HG02884 (cell line): ENCODE data around the gene SETD7.
A peak's percentile ranks its signal among the peaks of the same experiment; 100 is the strongest.

ENCODE experiments used
- ATAC-seq: cut with Tn5 transposase; IDR thresholded peaks from one replicate; pipeline ENCODE4 v1.9.1; 2021; ENCODE audit warnings: mild to moderate bottlenecking, moderate library complexity; ENCODE audit not compliant: unreplicated experiment

The SETD7 gene

DNA sequence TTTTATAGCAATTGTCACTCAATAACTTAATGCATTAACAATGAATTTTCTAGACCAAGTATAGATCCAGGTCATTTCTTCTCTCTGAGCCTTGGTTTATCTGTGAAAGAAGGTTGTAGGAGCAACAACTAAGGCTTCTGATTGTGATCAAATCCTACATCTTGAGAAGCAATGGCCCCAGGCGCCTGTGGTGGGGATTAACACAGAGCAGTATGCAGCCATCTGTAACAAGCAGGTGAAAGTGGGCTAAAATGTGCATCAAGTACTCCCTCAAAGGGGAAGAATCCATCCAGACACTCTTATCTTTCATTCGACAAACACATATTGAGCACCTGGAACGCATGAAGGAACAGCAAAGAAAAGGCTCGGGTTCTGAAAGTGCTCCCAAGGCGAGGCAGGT lies 19.1 kb upstream of the SETD7 start:
- ATAC-seq = no peak

GRCh38 chr4:139574641-139575040 lies 18.6 kb upstream of the SETD7 start:
- no peak for ATAC-seq

- no peak for ATAC-seq
Observed at GRCh38 chr4:139568206-139568955, 12.4 kb upstream of the SETD7 start.

DNA sequence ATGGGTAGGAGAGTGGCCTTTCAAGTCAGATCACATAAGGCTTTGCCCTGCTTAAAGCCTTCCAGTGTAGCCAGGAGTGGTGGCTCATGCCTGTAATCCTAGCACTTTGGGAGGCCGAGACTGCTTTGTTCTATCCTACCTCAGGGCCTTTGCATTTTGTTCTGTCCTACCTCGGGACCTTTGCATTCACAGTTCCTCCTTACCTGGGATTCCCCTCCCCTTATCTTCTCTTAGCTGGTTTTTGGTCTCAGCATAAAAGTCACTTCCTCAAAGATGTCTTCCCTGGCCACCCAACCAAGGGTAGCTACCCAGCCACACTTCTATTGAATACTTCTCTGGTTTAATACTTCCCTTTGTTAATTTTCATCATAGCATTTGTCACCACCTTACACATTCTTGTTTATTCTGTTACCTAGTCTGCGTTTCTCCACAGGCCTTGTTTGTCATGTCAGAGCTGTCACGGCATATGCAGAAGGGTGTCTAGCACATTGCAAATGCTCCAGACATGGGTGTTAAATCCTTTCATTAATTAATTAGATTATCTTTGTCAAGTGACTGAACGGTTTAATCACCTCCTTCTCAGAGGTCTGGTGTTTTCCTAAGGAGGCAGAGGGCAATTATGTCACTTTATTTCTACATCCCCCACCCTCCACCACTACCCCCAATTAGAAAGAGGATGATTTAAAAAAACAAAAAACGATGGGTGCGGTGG lies 11.3 kb upstream of the SETD7 start:
- no peak for ATAC-seq

GRCh38 chr4:139564502-139564901 lies 8.5 kb upstream of the SETD7 start:
- ATAC-seq = no peak

DNA sequence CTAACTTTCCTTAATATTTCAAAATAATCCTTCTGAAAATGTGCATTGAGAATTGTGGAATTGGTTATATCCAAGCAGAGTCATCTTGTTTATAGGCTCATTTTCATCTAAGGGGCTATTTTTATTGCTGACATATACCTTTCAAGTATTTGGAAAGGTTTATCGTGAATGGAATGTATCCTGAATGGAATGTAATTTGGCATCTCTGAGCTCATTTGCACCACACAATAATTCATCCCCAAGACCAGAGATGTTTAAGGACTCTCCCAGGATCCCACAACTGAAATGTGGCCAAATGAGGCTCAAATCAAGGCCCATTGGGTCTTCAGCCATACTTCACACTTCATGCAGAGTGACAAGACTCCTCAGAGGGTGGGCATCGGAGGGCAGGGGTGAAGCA lies 7.5 kb upstream of the SETD7 start:
- no peak for ATAC-seq

- ATAC-seq = no peak
Observed at GRCh38 chr4:139562839-139563238, 6.8 kb upstream of the SETD7 start.

- ATAC-seq = no peak
Observed at GRCh38 chr4:139562067-139562684, 6.2 kb upstream of the SETD7 start.

DNA sequence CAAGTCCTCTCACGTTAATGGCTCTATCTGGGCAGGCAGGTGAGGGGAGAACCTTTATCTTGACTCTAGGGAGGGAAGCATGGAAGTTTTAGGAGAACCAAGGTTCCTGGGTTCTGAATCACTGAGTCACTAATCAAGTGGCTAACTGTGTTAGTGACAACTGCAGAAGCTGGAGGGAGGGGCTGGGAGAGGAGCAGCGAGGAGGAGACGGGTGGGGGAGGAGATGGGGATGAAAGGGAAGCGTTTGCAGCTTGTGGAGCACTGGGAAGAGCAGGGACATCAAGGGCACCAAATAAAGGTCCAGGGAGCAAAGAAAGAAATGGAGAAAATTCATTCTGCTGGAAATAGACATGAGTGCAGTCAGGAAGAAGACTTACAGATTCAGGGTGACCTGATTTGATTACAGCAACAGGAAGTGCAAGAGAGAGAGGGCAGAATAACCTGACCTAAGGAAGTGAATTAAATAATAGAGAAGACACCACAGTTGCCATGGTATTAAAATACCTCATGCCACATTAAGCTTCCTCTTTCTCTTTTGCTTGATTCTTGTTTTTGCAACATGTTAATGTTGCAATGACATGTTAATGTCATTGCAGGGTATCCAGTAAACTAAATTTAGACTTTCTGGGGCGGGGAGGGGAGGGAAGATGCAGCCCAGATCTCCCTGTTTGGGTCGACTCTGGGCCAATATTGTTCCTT lies 4.5 kb upstream of the SETD7 start:
- no peak for ATAC-seq

- ATAC-seq = no peak
Observed at GRCh38 chr4:139559687-139560086, 3.7 kb upstream of the SETD7 start.

DNA sequence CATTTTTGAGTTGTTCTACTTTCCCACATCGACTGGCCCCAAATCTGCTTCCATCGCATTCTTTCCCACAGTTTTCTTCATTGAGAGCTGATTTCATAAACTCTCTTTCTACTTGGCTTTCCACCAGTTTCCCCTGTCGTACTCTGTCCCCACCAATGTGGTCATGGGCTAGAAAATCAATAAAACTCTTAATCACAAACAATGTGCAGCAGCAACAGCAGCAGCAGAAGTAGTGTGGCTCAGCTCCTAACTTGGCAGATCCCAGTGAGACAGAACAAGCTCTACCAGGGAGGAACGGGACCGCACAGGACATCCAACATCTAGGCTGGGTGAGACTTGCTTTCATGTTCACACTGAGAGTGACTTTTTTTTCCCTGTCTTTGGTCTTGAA lies 3.1 kb upstream of the SETD7 start:
- no peak for ATAC-seq

DNA sequence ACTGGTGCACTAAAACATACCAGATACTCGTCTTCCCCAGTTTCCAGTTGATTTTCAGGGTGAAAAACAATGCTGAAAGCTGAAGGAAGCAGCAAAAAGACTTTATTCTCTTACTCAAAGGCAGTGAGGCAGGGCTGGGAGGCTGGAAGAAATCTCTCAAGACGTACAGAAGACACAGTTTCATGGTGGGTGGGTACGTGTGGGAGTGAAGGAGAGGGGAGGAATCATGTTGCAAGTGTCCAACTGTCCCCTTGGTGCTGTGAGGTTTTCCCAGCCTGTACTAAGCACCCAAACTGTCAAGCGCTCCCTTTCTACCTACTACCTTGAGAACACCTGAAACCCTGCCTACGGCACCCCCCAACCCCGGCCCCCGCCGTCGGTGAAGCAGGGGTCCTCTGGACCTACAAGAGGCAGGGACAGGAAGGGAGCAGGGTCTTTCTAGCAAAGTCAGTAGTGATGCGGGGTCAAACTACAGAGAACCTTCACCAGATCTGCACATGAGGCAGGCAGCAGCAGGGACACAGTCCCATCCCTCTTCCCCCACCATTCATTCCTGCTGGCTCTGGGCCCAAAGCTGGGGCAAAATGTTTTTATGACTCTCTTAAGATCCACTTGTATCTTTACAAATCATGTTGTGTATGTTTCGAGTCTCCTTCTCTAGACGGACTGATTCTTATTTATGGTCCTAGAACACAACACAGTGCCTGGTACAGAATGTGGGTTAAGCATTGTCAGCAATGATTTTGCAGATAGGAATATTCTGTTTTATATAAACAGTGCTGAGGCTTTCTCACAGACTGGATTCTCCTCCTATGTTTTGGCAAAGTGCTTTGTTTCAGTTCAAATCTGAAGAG lies 2.4 kb upstream of the SETD7 start:
- no peak for ATAC-seq

GRCh38 chr4:139557556-139558110 lies 1.6 kb upstream of the SETD7 start:
- no peak for ATAC-seq

DNA sequence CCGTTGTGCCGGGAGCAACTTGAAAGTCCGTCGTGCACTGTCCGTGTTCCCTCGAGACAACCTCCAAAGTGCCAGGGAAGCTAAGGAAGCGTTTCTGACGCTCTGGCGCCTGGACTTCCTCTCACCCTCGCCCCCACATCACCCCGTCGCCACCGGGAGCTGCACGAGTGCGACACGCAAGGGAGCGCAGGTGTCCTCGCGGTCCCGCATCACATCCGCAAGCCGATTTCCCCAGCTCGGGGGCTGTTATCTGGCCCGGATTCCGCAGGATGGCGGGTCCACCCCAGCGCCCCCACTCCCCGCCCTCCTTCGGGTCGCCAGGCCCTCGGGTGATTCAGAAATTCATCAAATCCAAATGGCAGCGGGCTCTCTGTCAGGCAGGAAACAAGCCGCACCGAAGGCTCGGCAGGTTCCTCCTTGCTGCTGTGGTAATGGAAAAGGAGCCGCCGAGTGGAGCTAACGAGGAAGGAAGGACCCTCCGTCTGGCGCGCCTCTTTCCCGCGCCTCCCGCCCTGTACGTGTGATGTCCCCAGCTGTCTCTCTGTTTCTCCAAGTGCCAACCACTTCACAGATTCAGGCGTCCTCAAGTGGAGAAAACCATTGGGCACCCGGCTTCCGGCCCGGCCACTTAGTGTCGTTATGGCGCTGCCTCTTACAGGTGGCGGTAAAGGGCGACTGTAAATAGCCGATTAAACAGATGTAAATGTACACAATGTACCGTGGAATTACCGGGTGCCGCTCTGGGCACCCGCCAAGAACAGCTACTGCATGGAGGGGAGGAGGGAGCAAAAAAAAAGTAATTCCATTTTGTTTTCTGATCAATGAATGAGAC lies 921 bp upstream of the SETD7 start:
- ATAC-seq = peak; percentile 26

- ATAC-seq = peak; percentile 20
Observed at GRCh38 chr4:139555705-139556070, 331 bp downstream of the SETD7 start.

GRCh38 chr4:139554893-139555704 lies 920 bp downstream of the SETD7 start:
- ATAC-seq = peak; percentile 44

DNA sequence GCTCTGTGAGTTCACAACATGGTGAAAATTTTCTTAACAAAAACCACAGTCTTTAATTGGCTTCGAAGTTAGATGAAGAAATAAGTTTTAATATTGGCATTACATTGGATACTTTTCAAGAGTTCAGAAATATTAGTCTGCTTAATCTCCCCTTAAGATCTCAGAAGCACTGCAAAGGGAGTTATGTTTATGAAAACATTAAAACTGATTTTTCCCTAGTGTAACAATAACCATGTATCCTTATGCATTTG lies 1.5 kb downstream of the SETD7 start:
- ATAC-seq = no peak

- no peak for ATAC-seq
Observed at GRCh38 chr4:139553751-139554641, 2.0 kb downstream of the SETD7 start.
